Spleen (tissue), 11 donors: ENCODE measurements around the gene SNRPD2. TPM values are rescaled to one million over a fixed set of nuclear protein-coding genes. Genes with fewer than 3 reads are reported as not detected.

Source experiments
- DNase-seq: peaks from one replicate; pipeline ENCODE4 v3.0.0-alpha.2; 2020
- H3K27ac ChIP-seq, 8 donors: fragments of 200-600 bp; sonication (generic) in 7 of 8; 1 replicate in 4 of 8; 2 replicates in 4 of 8; pipeline versions ENCODE4 v1.5.0 to v1.8.0; 2016 to 2021; ENCODE audit warnings: inconsistent platforms in 4 of 8, mild to moderate bottlenecking in 4 of 8, moderate library complexity in 1 of 8
- H3K27me3 ChIP-seq, 7 donors: fragments of 200-600 bp; sonication (generic) in 6 of 7; replicated peaks in 1 of 7; 1 replicate in 4 of 7; 2 replicates in 3 of 7; pipeline versions ENCODE4 v1.5.0 to v1.8.0; 2016 to 2021; ENCODE audit warnings: inconsistent platforms in 3 of 7, mild to moderate bottlenecking in 1 of 7
- H3K36me3 ChIP-seq, 6 donors: fragments of 200-600 bp; sonication (generic) in 5 of 6; 1 replicate in 4 of 6; 2 replicates in 2 of 6; pipeline versions ENCODE4 v1.5.0 to v1.8.0; 2016 to 2021; ENCODE audit warnings: inconsistent platforms in 2 of 6
- H3K4me1 ChIP-seq, 6 donors: fragments of 200-600 bp; sonication (generic) in 5 of 6; 1 replicate in 3 of 6; 2 replicates in 3 of 6; pipeline versions ENCODE4 v1.5.0 to v1.8.0; 2016 to 2021; ENCODE audit warnings: inconsistent platforms in 3 of 6
- H3K4me3 ChIP-seq, 8 donors: fragments of 200-600 bp; sonication (generic) in 7 of 8; 1 replicate in 4 of 8; 2 replicates in 4 of 8; pipeline versions ENCODE4 v1.5.0 to v1.8.0; 2016 to 2021; ENCODE audit warnings: inconsistent platforms in 4 of 8, mild to moderate bottlenecking in 4 of 8, moderate library complexity in 2 of 8
- H3K9me3 ChIP-seq, 8 donors: fragments of 200-600 bp; sonication (generic) in 7 of 8; 1 replicate in 4 of 8; 2 replicates in 4 of 8; pipeline versions ENCODE4 v1.5.0 to v1.8.0; 2016 to 2021; ENCODE audit warnings: inconsistent platforms in 4 of 8
- CTCF ChIP-seq, 11 experiments: fragments of 200-600 bp in 7 of 11; fragments of 450-650 bp in 4 of 11; sonication (generic) in 4 of 11; IDR thresholded peaks in 8 of 11; conservative IDR thresholded peaks in 3 of 11; 1 replicate in 7 of 11; 2 replicates in 4 of 11; pipeline versions ENCODE4 v1.4.0 to v1.8.0; 2016 to 2021; ENCODE audit warnings: antibody characterized with exemption in 11 of 11, inconsistent platforms in 4 of 11, mild to moderate bottlenecking in 1 of 11
- POLR2A ChIP-seq, 3 donors: fragments of 450-650 bp; IDR thresholded peaks; one replicate each; pipeline ENCODE4 v1.5.1; 2017; ENCODE audit warnings: antibody characterized with exemption in 3 of 3, mild to moderate bottlenecking in 1 of 3
- POLR2AphosphoS5 ChIP-seq, 3 donors: sonication (generic); formaldehyde crosslinking; IDR thresholded peaks; one replicate each; pipeline ENCODE4 v1.5.1; 2017; ENCODE audit warnings: antibody characterized with exemption in 3 of 3
- WGBS, 5 donors: extraction: QIAGEN DNeasy Blood & Tissue Kit in 3 of 5; methylation state at CpG; one replicate each; pipeline versions ENCODE4 v1.1.5 to v1.1.7; 2013 to 2018; 5-methylcytosine and 5-hydroxymethylcytosine counted together
- intact Hi-C: fragments of 100-400 bp; cut with DNase I; formaldehyde crosslinking; loops from one replicate; pipeline ENCODE4 v1.15.0; 2023; ENCODE audit warnings: low total_unique reads
- polyA plus RNA-seq, 3 donors: library from polyadenylated mRNA; stranded (reverse); fragments of 200-250 nt; gene quantifications; one replicate each; pipeline ENCODE4 v1.2.1, GENCODE V29; 2013
- total RNA-seq, 7 donors: library from RNA; depleted of rRNA in 3 of 7; stranded (reverse); fragments of >200 nt in 3 of 7; fragmentation: NEBNext Ultra II Directional in 4 of 7; extraction: Animal tissue kit (Norgen Biotek cat#: 25700) in 4 of 7; gene quantifications; one replicate each; pipeline versions ENCODE4 v1.1.0 to v1.2.1, GENCODE V29; 2016 to 2021
- donor health status: healthy with polysubstance abuse.
- donor health status: DM: no; HTN: no; CAD: no; lungs with moderate emphysema.
- donor health status: DM: no; HTN: no; CAD: no.
- donor health status: Bipolar disorder and iron deficiency.
- donor health status: healthy.
- donor health status: DM: no; HTN: no; CAD: no.
- donor health status: DM: yes; HTN: yes; CAD: no.

Gene SNRPD2
- total and polyA plus RNA-seq, 10 donors: 117 to 587 (median 207) TPM

GRCh38 chr19:45717983-45718650 lies 26.4 kb upstream of the SNRPD2 start:
- 58 to 73% (median 68%) methylated on average over 8 to 12 of the region's 12 CpGs for WGBS, 5 donors

GRCh38 chr19:45717131-45717982 lies 25.6 kb upstream of the SNRPD2 start:
- peak; percentile 99 for DNase-seq
- intact Hi-C loops: no loop called here
- H3K9me3 ChIP-seq: no peaks in the 10 kb centered on the region
- peaks cover 0 to 45% (median 17%) of the 10 kb centered on the region in 6 donors for H3K36me3 ChIP-seq
- H3K4me1 ChIP-seq: peaks cover 6 to 59% (median 30%) of the 10 kb centered on the region in 6 donors
- no peaks in the 10 kb centered on the region for H3K27me3 ChIP-seq
- H3K4me3 ChIP-seq: peak overlapping the region; percentile 47 to 82 (median 55)
- TF ChIP-seq CTCF (IDR thresholded peaks at IDR 0.05 in 8 of 11, conservative IDR thresholded peaks at IDR 0.05 in 3 of 11): peak in 7 of 11 experiments; percentile 24 to 67 (median 47)
- TF ChIP-seq POLR2A (IDR thresholded peaks at IDR 0.05): no peak
- peak; percentile 94 to 98 (median 95) for TF ChIP-seq POLR2AphosphoS5 (IDR thresholded peaks at IDR 0.05)
- peak overlapping the region; percentile 86 to 97 (median 94) for H3K27ac ChIP-seq
- 0 to 1% (median 1%) methylated on average over 41 to 51 of the region's 51 CpGs for WGBS, 5 donors

More at GRCh38 chr19:45717983-45718650, 26.4 kb upstream of the SNRPD2 start:
- Histone ChIP-seq H3K4me1 (peaks cover 6 to 65% (median 31%) of the 10 kb centered on the region in 6 donors), H3K36me3 (peaks cover 0 to 45% (median 14%) of the 10 kb centered on the region in 6 donors), H3K27me3 (no peaks in the 10 kb centered on the region), H3K9me3 (no peaks in the 10 kb centered on the region), H3K27ac (peak overlapping the region; percentile 86 to 97 (median 94)), H3K4me3 (peak overlapping the region; percentile 21 to 82 (median 55))
- TF ChIP-seq POLR2A (IDR thresholded peaks at IDR 0.05) (no peak), POLR2AphosphoS5 (IDR thresholded peaks at IDR 0.05) (no peak), CTCF (IDR thresholded peaks at IDR 0.05 in 8 of 11, conservative IDR thresholded peaks at IDR 0.05 in 3 of 11) (no peak)
- intact Hi-C loops: no loop called here
- DNase-seq: peak; percentile 83

GRCh38 chr19:45716359-45717130 lies 24.8 kb upstream of the SNRPD2 start:
- H3K27ac ChIP-seq: peak overlapping the region; percentile 70 to 97 (median 94)
- 3 to 5% (median 3%) methylated on average over 24 of the region's 24 CpGs for WGBS, 5 donors
- peaks cover 6 to 52% (median 29%) of the 10 kb centered on the region in 6 donors for H3K4me1 ChIP-seq
- peaks cover 0 to 45% (median 25%) of the 10 kb centered on the region in 6 donors for H3K36me3 ChIP-seq
- no peaks in the 10 kb centered on the region for H3K27me3 ChIP-seq
- intact Hi-C loops: no loop called here
- TF ChIP-seq POLR2A (IDR thresholded peaks at IDR 0.05) (no peak), POLR2AphosphoS5 (IDR thresholded peaks at IDR 0.05) (no peak), CTCF (IDR thresholded peaks at IDR 0.05 in 8 of 11, conservative IDR thresholded peaks at IDR 0.05 in 3 of 11) (no peak)
- H3K4me3 ChIP-seq: peak overlapping the region; percentile 47 to 82 (median 55)
- no peaks in the 10 kb centered on the region for H3K9me3 ChIP-seq
- DNase-seq: no peak
